C4-2B (cell line): Measurements from ENCODE around the gene ADM.

Experiments
- H3K27ac ChIP-seq: fragments of 450-650 bp; 2 replicates; pipeline ENCODE4 v1.5.1; 2017
- ZFX ChIP-seq: fragments of 450-650 bp; IDR thresholded peaks from 2 replicates; pipeline ENCODE4 v1.6.1; 2017
- TF ChIP-seq, protein P1 (sequence below): fragments of 450-650 bp; conservative IDR thresholded peaks from 2 replicates; pipeline ENCODE4 v1.5.1; 2017; ENCODE audit warnings: mild to moderate bottlenecking

ADM gene

DNA sequence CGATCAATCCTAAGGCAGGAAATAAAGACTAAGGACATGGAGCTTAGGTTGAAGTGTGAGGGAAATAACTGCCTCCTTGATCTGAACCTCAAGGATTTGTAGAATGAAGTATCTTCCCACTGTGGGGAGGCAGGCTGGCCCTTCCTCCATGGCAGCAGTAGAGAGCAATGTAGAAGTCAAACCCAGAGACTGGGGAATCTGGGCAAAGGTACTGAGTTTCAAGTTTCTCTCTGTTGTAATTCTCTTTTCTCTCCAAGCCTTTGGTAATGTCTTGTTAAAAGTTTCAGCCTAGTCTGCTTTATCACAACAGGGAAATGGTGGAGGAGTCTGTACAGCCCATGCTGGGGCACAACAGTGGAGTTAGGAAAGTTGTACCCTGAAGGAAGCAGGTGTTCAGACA, 49.5 kb downstream of the ADM start:
- TF ChIP-seq, protein P1, sequence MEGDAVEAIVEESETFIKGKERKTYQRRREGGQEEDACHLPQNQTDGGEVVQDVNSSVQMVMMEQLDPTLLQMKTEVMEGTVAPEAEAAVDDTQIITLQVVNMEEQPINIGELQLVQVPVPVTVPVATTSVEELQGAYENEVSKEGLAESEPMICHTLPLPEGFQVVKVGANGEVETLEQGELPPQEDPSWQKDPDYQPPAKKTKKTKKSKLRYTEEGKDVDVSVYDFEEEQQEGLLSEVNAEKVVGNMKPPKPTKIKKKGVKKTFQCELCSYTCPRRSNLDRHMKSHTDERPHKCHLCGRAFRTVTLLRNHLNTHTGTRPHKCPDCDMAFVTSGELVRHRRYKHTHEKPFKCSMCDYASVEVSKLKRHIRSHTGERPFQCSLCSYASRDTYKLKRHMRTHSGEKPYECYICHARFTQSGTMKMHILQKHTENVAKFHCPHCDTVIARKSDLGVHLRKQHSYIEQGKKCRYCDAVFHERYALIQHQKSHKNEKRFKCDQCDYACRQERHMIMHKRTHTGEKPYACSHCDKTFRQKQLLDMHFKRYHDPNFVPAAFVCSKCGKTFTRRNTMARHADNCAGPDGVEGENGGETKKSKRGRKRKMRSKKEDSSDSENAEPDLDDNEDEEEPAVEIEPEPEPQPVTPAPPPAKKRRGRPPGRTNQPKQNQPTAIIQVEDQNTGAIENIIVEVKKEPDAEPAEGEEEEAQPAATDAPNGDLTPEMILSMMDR, result no peak
- no peak overlapping the region for H3K27ac ChIP-seq

DNA sequence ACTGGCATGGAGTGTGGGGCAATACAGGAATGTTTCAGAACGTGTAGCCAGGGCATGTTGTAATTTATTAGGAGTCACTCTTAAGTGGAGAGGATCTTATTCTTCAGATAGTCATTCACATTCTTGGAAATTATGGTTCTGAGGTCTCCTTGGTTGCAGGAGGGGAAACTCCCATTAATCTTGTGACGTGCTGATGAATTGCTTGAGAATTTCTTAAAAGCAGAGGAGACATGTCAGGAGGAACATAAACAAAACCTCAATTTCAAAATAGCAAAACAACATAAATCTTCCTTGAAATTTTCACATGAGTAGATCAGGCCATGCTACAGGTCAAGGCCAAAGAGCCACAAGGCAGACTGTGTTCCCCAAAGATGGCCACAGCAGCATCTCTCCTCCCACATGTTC, 50.4 kb downstream of the ADM start:
- H3K27ac ChIP-seq, result no peak overlapping the region
- TF ChIP-seq ZFX, result no peak
- TF ChIP-seq, protein P1, result no peak

DNA sequence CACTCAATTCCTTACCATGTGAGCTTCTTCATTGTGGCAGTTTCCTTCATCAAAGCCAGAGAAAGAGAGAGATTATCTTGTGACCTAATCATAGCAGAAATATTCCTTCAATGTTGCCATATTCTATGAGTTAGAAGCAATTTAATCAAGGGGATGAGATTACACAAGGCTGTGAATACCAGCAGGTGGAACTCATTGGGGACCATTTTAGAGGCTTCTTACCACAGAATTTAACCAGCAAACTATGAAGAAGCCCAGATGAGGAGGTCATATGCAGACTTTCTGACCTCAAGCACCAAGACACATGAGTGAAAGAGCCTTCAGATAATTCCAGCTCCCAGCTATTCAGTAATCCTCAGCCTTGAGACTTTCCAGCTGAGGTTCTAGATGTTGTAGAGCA, 51.3 kb downstream of the ADM start:
- TF ChIP-seq, protein P1, result no peak
- no peak for TF ChIP-seq ZFX
- no peak overlapping the region for H3K27ac ChIP-seq
